ENCODE data around the gene GDF15. TPM values are rescaled to one million over a fixed set of nuclear protein-coding genes. Genes with fewer than 3 reads are reported as not detected.

The GDF15 gene
- total and polyA plus RNA-seq, 4 donors: 0.42 to 11.6 (median 7.2) TPM

GRCh38 chr19:18366021-18366435, 19.9 kb upstream of the GDF15 start:
- H3K27ac ChIP-seq (ENCODE audit: low read depth in 1 of 2, low read length in 2 of 2): peak overlapping the region; percentile 33 to 77
- TF ChIP-seq CTCF (IDR thresholded peaks at IDR 0.05; ENCODE audit: low read depth, low read length, missing input control) (no peak), ZBTB33 (IDR thresholded peaks at IDR 0.05) (no peak), HNF4A (conservative IDR thresholded peaks at IDR 0.05) (no peak), REST (IDR thresholded peaks at IDR 0.05) (no peak), MAX (IDR thresholded peaks at IDR 0.05) (no peak), SP1 (IDR thresholded peaks at IDR 0.05) (no peak), RAD21 (IDR thresholded peaks at IDR 0.05) (no peak), ATF3 (IDR thresholded peaks at IDR 0.05) (no peak), FOXA2 (IDR thresholded peaks at IDR 0.05) (no peak), FOXA1 (IDR thresholded peaks at IDR 0.05) (no peak), JUND (IDR thresholded peaks at IDR 0.05) (no peak)
- peaks cover 2 to 13% (median 8%) of the 10 kb centered on the region in 4 donors for H3K36me3 ChIP-seq (ENCODE audit: control insufficient read depth in 4 of 4, insufficient read depth in 3 of 4, low read depth in 1 of 4, low read length in 3 of 4)
- 85% methylated on average over 2 of the region's 2 CpGs for WGBS
- H3K4me3 ChIP-seq (ENCODE audit: low read depth in 1 of 3, low read length in 3 of 3): no peak overlapping the region
- H3K4me1 ChIP-seq (ENCODE audit: control insufficient read depth in 4 of 4, insufficient read depth in 4 of 4, low read length in 3 of 4): peaks cover 2 to 5% (median 3%) of the 10 kb centered on the region in 4 donors
- no peaks in the 10 kb centered on the region for H3K9me3 ChIP-seq (ENCODE audit: control insufficient read depth in 4 of 4, low read length in 3 of 4)
- no peaks in the 10 kb centered on the region for H3K27me3 ChIP-seq (ENCODE audit: control insufficient read depth in 4 of 4, insufficient read depth in 4 of 4, low read length in 3 of 4)
- no peak for DNase-seq (ENCODE audit: low spot score)
- H3K9ac ChIP-seq (ENCODE audit: low read depth in 1 of 2, low read length in 2 of 2): peak overlapping the region in 1 of 2 donors; percentile 31

- no peak overlapping the region for H3K4me3 ChIP-seq (ENCODE audit: low read depth in 1 of 3, low read length in 3 of 3)
- DNase-seq (ENCODE audit: low spot score): no peak
- H3K9ac ChIP-seq (ENCODE audit: low read depth in 1 of 2, low read length in 2 of 2): no peak overlapping the region
- no peaks in the 10 kb centered on the region for H3K9me3 ChIP-seq (ENCODE audit: control insufficient read depth in 4 of 4, low read length in 3 of 4)
- 85% methylated on average over 15 of the region's 15 CpGs for WGBS
- H3K27me3 ChIP-seq (ENCODE audit: control insufficient read depth in 4 of 4, insufficient read depth in 4 of 4, low read length in 3 of 4): no peaks in the 10 kb centered on the region
- no peak overlapping the region for H3K27ac ChIP-seq (ENCODE audit: low read depth in 1 of 2, low read length in 2 of 2)
- peaks cover 0 to 3% (median 1%) of the 10 kb centered on the region in 4 donors for H3K36me3 ChIP-seq (ENCODE audit: control insufficient read depth in 4 of 4, insufficient read depth in 3 of 4, low read depth in 1 of 4, low read length in 3 of 4)
- H3K4me1 ChIP-seq (ENCODE audit: control insufficient read depth in 4 of 4, insufficient read depth in 4 of 4, low read length in 3 of 4): peaks cover under 1 to 6% (median 3%) of the 10 kb centered on the region in 4 donors
- TF ChIP-seq JUND (IDR thresholded peaks at IDR 0.05) (no peak), ZBTB33 (IDR thresholded peaks at IDR 0.05) (no peak), REST (IDR thresholded peaks at IDR 0.05) (no peak), EGR1 (IDR thresholded peaks at IDR 0.05; ENCODE audit: low read depth in 2 of 2) (no peak), YY1 (IDR thresholded peaks at IDR 0.05) (no peak), NR2F2 (IDR thresholded peaks at IDR 0.05) (no peak), HNF4G (IDR thresholded peaks at IDR 0.05) (no peak), RAD21 (IDR thresholded peaks at IDR 0.05) (no peak), FOXA1 (IDR thresholded peaks at IDR 0.05) (no peak), SP1 (IDR thresholded peaks at IDR 0.05) (no peak), TAF1 (conservative IDR thresholded peaks at IDR 0.05) (no peak), ATF3 (IDR thresholded peaks at IDR 0.05) (no peak), MAX (IDR thresholded peaks at IDR 0.05) (no peak)
These were observed 17.3 kb upstream of the GDF15 start for GRCh38 chr19:18368504-18369222.
